ENCODE measurements around the gene WASF3.

DNA sequence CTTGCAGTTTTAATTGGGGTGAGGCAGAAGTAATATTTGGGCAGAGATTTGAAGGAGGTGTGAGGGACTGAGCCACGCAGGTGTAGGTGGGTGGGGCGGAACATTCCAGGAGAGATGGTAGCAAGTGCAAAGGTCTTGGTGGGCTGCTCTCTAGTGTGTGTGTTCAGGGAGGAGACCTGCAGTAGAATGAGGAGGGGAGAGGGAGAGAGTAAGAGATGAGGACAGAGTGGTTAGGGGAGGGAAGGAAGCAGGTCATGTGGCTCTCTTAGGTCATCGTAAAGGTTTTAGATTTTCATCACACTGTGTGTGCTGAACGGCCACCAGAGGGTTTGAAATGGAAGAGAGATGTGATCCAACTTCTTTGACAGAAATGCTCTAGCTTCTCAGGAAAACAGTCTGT, 33.5 kb downstream of the WASF3 start:
- TF ChIP-seq CTCF (IDR thresholded peaks at IDR 0.05; ENCODE audit: low read length) = no peak
- no peak for TF ChIP-seq EZH2 (optimal IDR thresholded peaks at IDR 0.05; ENCODE audit: low read depth, low read length)
- no peak for TF ChIP-seq EZH2phosphoT487 (IDR thresholded peaks at IDR 0.05; ENCODE audit: low read length)
